Thyroid gland (tissue), 4 donors: ENCODE results near the gene CCSAP. TPM values are rescaled to one million over a fixed set of nuclear protein-coding genes. Genes with fewer than 3 reads are reported as not detected.

Experiments
- DNase-seq, 2 donors: peaks; one replicate each; pipeline ENCODE4 v3.0.0-alpha.2; 2019
- H3K27ac ChIP-seq, 3 donors: fragments of 200-600 bp; sonication (generic); 1 replicate in 2 of 3; 2 replicates in 1 of 3; pipeline ENCODE4 v1.5.1; 2016 to 2019; ENCODE audit warnings: mild to moderate bottlenecking in 1 of 3, moderate library complexity in 1 of 3
- H3K27me3 ChIP-seq: fragments of 200-600 bp; sonication (generic); one replicate; pipeline ENCODE4 v1.5.1; 2019
- H3K36me3 ChIP-seq, 2 donors: fragments of 200-600 bp; sonication (generic); one replicate each; pipeline ENCODE4 v1.5.1; 2016 to 2019
- H3K4me1 ChIP-seq, 2 donors: fragments of 200-600 bp; sonication (generic); one replicate each; pipeline ENCODE4 v1.5.1; 2017 to 2019
- H3K4me3 ChIP-seq, 3 donors: fragments of 200-600 bp; sonication (generic); replicated peaks in 1 of 3; 1 replicate in 2 of 3; 2 replicates in 1 of 3; pipeline ENCODE4 v1.5.1; 2016; ENCODE audit warnings: mild to moderate bottlenecking in 1 of 3
- H3K9me3 ChIP-seq: fragments of 200-600 bp; sonication (generic); one replicate; pipeline ENCODE4 v1.5.1; 2017
- CTCF ChIP-seq, 6 experiments: fragments of 200-600 bp in 3 of 6; fragments of 450-650 bp in 3 of 6; sonication (generic) in 3 of 6; IDR thresholded peaks; one replicate each; pipeline ENCODE4 v1.5.1; 2016 to 2019; ENCODE audit warnings: antibody characterized with exemption in 6 of 6, mild to moderate bottlenecking in 2 of 6, inconsistent platforms in 1 of 6, moderate library complexity in 1 of 6
- POLR2A ChIP-seq, 2 donors: fragments of 450-650 bp; IDR thresholded peaks; one replicate each; pipeline ENCODE4 v1.6.1; 2017; ENCODE audit warnings: antibody characterized with exemption in 2 of 2, mild to moderate bottlenecking in 2 of 2, moderate library complexity in 1 of 2
- WGBS, 2 donors: methylation state at CpG; one replicate each; pipeline ENCODE4 v1.1.5; 2017; 5-methylcytosine and 5-hydroxymethylcytosine counted together
- intact Hi-C: fragments of 100-400 bp; cut with DNase I; formaldehyde crosslinking; loops from one replicate; pipeline ENCODE4 v1.15.1; 2023
- total RNA-seq, 4 donors: library from RNA; depleted of rRNA; stranded (reverse); fragments of >200 nt; gene quantifications; one replicate each; pipeline ENCODE4 v1.2.3, GENCODE V29; 2016

Gene CCSAP
- total RNA-seq, 4 donors from 2014 or later, result 2.1 to 3.6 (median 2.9) TPM

- Histone ChIP-seq H3K4me3 (no peak overlapping the region), H3K27ac (no peak overlapping the region), H3K4me1 (no peaks in the 10 kb centered on the region), H3K9me3 (no peaks in the 10 kb centered on the region), H3K36me3 (no peaks in the 10 kb centered on the region), H3K27me3 (no peaks in the 10 kb centered on the region)
- 80 to 86% methylated on average over 7 of the region's 7 CpGs for WGBS, 2 donors
- intact Hi-C loops, result no loop called here
- no peak for DNase-seq
- TF ChIP-seq POLR2A (IDR thresholded peaks at IDR 0.05), result no peak
- no peak for TF ChIP-seq CTCF (IDR thresholded peaks at IDR 0.05)
These were observed 42.0 kb upstream of the CCSAP start for GRCh38 chr1:229384822-229385221.

GRCh38 chr1:229383961-229384360, 41.1 kb upstream of the CCSAP start:
- Histone ChIP-seq H3K4me1 (no peaks in the 10 kb centered on the region), H3K4me3 (no peak overlapping the region), H3K27ac (no peak overlapping the region), H3K27me3 (no peaks in the 10 kb centered on the region), H3K9me3 (no peaks in the 10 kb centered on the region), H3K36me3 (no peaks in the 10 kb centered on the region)
- DNase-seq, result no peak
- intact Hi-C loops, result no loop called here
- TF ChIP-seq POLR2A (IDR thresholded peaks at IDR 0.05) (no peak), CTCF (IDR thresholded peaks at IDR 0.05) (no peak)
- 94 to 98% methylated on average over 5 of the region's 5 CpGs for WGBS, 2 donors

GRCh38 chr1:229383188-229383587, 40.3 kb upstream of the CCSAP start:
- Histone ChIP-seq H3K4me1 (no peaks in the 10 kb centered on the region), H3K9me3 (no peaks in the 10 kb centered on the region), H3K36me3 (no peaks in the 10 kb centered on the region), H3K4me3 (no peak overlapping the region), H3K27ac (no peak overlapping the region), H3K27me3 (no peaks in the 10 kb centered on the region)
- WGBS, 2 donors, result 91 to 93% methylated on average over 3 of the region's 3 CpGs
- TF ChIP-seq CTCF (IDR thresholded peaks at IDR 0.05), result no peak
- intact Hi-C loops, result no loop called here
- no peak for DNase-seq

GRCh38 chr1:229381234-229381633, 38.4 kb upstream of the CCSAP start:
- intact Hi-C loops, result no loop called here
- 52 to 60% methylated on average over 6 to 8 of the region's 8 CpGs for WGBS, 2 donors
- no peak for DNase-seq
- H3K4me1 ChIP-seq, result no peaks in the 10 kb centered on the region
- H3K4me3 ChIP-seq, result no peak overlapping the region
- no peaks in the 10 kb centered on the region for H3K36me3 ChIP-seq
- no peaks in the 10 kb centered on the region for H3K27me3 ChIP-seq
- no peak overlapping the region for H3K27ac ChIP-seq
- no peaks in the 10 kb centered on the region for H3K9me3 ChIP-seq
- no peak for TF ChIP-seq CTCF (IDR thresholded peaks at IDR 0.05)
- TF ChIP-seq POLR2A (IDR thresholded peaks at IDR 0.05), result no peak

GRCh38 chr1:229380536-229381160, 37.8 kb upstream of the CCSAP start:
- Histone ChIP-seq H3K9me3 (no peaks in the 10 kb centered on the region), H3K27ac (no peak overlapping the region), H3K36me3 (no peaks in the 10 kb centered on the region), H3K4me1 (no peaks in the 10 kb centered on the region), H3K27me3 (no peaks in the 10 kb centered on the region), H3K4me3 (no peak overlapping the region)
- intact Hi-C loops, result no loop called here
- WGBS, 2 donors, result 64 to 72% methylated on average over 9 to 14 of the region's 14 CpGs
- DNase-seq, result no peak
- TF ChIP-seq POLR2A (IDR thresholded peaks at IDR 0.05), result no peak
- no peak for TF ChIP-seq CTCF (IDR thresholded peaks at IDR 0.05)
